CD4-positive, alpha-beta T cell treated with Interleukin-6 for 4 hours (primary cell): ENCODE data around the gene FNBP1.

Experiments used
- DNase-seq: peaks from one replicate; pipeline ENCODE4 v3.0.0-alpha.2; 2020; ENCODE audit warnings: mixed read lengths

FNBP1 gene

DNA sequence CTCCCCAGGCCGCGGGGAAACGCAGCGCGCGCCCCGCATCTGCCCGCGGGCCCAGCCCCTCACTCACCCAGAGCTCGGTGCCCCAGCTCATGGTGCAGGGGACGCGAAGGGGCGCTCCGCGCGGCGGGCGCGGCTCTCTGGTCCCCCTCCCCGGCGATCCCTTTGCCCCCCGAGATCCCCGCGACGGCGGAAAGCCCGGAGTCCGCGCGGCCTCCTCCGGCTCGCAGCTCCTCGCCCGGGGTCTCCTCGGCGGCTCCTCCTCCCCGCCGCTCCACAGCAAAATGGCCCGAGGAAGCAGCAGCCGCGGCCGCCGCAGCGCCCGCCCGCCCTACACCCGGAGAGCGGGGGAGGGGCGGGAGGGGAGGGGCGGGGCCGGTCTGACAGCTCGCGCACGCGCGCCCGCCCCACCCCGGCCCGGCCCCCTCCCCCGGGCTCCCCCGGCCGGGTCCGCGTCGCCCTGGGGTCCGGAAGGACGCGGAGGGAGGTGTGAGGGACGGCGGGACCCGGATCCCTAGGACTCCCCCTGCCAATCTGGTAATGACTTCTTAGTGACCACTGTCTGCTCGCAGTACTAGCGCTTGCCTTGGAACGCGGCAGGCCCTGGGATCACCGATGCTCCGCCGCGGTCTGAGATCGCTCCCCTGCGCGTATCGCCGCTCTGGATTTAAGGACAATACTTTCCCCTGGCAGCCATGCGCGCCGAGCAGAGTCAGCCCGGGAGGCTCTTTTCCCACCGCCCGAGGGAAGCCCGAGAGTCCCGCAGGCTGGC is at the start of gene FNBP1:
Gene FNBP1 (minus strand): TSS at position 305 of the 769 bp plus-strand sequence. CDS start 214 bp downstream, at position 91.
- peak; percentile 91 for DNase-seq

DNA sequence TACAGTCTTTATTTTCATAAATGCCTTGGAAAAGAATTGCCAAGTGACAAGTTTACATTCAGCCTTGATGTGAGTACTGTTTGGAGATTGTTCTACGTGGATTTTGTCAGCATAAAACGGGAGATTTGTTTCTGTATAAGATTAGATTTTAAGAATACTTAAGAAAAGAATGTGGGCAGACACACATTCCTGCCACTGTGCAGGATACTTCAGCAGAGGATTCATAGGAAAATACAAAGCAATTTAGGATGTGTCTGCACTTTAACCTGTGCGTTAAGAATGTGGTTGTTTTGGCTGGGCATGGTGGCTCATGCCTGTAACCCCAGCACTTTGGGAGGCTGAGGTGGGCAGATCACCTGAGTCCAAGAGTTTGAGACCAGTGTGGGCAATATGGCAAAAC is 47.9 kb upstream of the FNBP1 start:
- DNase-seq, result no peak

DNA sequence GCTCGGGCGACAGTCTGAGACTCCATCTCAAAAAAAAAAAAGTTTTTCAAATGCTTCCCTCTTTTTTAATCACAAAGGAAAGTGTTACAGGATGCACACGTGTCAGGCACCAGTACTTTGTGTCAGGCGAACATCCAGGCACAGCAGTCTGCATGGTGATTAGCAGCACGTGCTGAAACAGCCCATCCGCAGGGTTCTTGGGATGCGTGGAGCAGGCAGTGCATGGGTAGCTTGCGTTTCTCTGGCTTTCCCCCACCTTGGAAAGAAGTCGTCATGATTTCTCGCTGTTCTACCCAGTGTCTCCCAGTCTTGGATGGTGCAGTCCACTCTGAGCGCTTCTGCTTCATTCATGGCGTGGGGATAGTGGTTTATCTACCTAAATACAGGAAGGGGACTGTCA is 46.2 kb upstream of the FNBP1 start:
- DNase-seq, result no peak

DNA sequence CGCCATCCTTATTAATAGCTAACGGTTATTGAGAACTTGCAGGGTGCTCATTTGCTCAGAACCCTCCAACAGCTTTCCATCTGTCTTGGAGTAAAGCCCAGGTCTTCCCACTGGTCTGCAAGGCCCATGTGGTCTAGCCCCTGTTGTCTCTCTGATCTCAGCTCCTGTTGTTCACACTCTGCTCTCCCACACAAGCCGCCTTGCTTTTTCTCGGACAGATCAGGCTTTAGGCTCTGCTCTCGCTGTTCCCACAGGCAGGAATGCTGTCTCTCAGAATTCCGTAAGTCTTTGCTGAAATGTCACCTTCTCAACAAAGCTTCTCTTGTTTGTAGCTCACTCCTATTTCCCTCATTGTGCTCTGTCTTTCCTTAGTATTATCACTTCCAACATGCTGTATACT is 45.1 kb upstream of the FNBP1 start:
- no peak for DNase-seq

DNA sequence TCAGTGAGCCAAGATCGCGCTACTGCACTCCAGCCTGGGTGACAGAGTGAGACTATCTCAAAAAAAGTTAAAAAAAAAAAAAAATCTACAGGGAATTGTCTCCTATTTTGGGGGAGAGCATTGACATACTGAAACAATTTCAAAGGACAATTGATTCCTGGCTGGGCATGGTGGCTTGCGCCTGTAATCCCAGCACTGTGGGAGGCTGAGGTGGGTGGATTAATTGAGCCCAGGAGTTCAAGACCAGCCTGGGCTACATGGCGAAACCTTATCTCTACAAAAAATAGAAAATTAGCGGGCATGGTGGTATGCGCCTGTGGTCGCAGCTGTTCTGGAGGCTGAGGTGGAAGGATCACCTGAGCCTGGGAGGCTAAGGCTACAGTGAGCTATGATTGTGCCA is 41.3 kb upstream of the FNBP1 start:
- DNase-seq, result no peak

DNA sequence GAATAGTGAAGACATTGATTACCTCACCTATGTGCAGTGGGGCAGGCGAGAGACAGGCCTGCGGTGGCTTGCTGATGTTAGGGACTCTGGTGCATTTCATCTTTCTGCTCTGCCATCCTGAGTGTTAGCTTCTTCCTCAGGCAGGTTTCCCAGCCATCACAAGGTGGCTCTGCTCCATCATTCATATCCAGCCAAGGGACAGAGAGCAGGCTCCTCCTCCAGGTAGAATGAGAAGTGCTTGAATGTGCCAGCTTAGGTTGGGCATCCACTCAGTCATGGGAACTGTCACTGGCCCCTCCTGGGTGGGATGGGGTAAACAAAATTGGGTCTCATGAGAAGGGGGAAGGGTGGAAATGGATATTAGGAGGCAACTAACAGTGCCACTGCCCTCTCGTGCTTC is 35.6 kb upstream of the FNBP1 start:
- no peak for DNase-seq

DNA sequence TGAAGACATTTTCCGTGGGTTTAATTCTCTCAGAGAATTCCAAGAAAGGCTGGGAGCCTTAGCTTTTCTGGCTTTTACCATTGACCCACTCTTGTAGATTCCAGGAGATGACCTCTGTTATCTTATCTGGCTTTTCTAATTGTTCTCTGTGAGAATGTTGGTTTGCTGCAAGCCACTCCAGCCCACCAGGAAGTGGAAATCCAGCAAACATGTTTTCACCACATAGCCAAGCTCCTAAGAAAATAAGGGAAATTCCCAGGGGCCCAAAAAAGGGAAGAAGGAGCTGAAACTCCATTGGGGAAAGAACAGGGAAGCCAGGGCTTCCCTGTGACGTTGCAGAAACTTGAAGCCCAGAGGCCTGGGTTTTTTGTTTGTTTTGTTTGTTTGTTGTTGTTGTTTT is 30.4 kb upstream of the FNBP1 start:
- no peak for DNase-seq

DNA sequence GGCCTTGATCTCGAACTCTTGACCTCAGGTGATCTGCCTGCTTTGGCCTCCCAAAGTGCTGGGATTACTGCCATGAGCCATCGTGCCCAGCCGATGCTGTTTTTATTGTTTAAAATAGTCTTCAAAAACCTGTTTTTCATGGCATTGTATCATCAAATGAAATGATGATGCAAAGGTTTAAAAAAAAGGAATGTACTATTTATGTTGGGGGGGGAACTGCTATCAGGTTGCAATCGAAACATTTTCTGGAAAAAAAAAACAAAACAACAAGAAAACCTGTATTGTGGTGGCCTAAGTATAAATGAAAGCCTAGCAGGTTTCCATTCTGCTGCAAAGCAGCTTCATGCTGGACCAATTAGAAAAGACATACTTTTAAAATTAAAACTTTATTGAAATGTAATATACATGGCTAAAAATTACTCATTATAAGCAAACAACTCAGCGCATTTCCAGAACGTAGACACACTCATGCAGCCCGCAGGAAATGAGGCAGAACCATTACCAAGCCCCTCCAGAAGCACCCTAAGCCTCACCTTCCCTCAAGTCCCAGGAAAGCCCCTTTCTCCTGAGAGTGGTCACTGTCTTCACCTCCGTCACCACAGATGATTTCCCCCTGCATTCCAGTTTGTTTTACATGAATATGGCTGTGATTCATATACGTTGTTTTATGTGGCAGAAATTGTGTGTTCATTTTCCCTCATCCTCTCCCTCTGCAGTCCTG is 29.7 kb upstream of the FNBP1 start:
- no peak for DNase-seq

DNA sequence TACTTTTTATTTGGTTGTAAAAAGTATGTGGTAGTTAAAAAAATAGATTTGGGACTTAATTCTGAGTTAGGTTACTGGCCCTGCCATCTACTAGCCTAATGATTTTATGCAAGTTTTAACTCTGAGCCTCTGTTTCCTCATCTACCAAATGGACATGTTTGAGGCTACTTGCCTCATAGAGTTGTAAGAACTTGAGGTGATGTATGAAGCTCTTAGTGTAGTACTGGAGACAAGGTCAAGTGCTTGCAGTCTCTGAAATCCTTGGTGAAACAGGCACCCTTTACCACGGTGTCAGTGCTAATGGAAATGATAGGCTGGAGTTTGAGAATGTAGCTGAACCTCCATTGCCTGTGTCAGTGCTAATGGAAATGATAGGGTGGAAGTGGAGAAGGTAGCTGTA is 26.1 kb upstream of the FNBP1 start:
- DNase-seq, result no peak

DNA sequence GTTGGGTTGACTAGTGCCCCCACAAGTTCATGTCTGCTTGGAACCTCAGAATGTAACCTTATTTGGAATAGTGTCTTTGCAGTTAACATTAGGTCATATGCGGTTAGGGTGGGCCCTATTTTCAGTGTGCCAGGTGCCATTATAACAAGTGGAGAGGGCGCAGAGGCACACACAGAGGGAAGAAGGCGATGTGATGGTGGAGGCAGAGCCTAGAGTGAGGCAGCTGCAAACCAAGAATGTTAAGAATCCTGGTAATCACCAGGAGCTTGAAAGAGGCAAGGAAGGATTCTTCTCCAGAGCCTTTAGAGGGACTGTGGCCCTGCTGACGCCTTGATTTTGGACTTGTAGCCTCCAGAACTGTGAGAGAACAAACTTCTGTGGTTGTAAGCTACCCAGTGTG is 21.6 kb upstream of the FNBP1 start:
- DNase-seq, result no peak

DNA sequence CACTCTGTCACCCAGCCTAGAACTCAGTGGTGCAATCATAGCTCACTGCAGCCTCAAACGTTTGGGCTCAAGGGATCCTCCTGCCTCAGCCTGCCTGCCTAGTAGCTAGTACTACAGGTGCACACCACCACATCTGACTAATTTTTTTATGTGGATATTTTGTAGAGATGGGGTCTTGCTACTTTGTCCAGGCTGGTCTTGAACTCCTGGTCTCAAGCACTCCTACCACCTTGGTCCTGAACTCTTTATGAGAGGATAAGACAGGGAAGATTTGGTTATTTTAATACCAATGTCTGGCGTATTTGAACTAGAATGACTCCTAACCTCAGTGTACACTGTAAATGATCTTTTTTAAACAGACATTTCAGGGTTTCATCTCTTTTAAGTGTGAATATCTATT is 19.8 kb upstream of the FNBP1 start:
- no peak for DNase-seq

DNA sequence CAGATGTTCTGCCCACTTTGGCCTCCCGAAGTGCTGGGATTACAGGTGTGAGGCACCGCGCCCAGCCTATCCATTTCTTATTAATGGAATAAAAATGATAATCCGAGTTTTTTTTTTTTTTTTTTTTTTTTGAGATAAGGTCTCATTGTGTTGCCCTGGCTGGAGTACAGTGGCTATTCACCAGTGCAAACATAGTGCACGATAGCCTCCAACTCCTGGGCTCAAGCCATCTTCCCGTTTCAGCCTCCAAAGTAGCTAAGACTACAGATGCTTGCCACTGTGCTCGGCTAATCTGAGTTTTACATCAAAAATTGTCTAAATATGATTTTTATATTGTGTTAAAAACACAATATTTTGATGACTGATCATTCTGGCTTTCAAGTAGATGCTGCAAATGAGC is 17.3 kb upstream of the FNBP1 start:
- DNase-seq, result no peak

DNA sequence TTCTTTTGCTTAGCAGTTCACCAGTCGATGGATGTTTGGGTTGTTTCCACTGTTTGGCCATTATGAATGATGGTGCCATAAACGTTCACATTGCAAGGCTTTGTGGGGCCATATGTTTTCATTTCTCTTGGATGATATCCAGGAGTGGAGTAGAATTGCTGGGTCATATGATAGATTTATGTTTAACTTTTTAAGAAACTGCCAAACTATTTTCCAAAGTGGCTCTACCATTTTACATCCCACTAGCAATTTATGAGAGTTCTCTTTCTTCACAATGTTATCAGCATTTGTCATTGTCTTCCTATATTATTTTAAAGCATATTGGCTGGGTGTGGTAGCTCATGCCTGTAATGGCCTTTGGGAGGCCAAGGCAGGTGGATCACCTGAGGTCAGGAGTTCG is 15.9 kb upstream of the FNBP1 start:
- no peak for DNase-seq

DNA sequence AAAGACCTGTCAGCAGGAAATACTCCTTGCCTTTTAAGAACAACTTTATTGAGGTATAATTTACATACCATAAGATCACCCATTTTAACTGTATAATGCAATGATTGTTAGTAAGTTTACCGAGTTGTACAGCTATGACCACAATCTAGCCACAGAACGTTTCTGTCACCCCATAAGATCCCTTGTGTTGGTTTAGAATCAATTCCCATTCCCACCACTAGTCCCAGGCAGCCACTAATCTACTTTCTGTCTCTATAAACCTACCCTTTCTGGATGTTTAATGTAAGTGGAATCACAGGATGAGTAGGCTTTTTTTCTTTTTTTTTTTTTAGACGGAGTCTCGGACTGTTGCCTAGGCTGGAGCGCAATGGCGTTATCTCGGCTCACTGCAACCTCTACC is 15.2 kb upstream of the FNBP1 start:
- no peak for DNase-seq

DNA sequence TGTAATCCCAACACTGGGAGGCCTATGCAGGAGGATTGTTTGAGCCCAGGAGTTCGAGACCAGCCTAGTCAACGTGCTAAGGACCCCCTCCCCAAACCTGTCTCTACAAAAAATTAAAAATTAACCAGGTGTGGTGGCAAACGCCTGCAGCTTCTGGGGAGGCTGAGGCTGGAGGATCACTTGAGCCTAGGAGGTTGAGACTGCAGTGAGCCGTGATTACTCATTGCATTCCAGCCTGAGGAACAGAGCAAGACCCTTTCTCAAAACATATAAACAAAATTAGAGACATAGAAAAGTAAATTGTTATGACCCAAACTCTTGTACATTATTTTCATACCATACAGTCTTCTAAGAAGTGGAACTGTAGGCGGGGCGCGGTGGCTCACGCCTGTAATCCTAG is 11.8 kb upstream of the FNBP1 start:
- DNase-seq, result no peak

DNA sequence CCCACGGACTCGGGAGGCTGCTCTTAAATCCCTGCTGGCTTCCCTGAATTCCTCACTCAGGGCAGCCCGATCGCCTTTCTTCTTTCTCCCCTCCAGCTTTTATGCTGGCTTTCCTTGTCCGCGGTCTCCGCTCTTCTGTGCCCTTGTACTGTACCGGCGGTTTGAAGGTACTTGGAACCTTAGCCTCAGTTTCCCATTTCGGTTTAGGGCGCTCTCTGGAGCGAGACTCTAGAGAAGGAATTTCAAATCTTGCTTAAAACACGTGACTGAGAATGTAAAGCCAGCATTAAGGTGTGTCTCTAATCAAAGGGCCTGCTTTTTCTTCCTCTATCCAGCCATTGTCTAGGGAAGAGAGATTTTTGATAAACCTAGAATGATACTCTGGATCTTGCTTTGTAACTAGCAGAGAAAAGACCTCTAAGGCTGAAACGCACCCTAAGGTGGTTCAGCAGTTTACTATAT is 11.4 kb upstream of the FNBP1 start:
- no peak for DNase-seq

DNA sequence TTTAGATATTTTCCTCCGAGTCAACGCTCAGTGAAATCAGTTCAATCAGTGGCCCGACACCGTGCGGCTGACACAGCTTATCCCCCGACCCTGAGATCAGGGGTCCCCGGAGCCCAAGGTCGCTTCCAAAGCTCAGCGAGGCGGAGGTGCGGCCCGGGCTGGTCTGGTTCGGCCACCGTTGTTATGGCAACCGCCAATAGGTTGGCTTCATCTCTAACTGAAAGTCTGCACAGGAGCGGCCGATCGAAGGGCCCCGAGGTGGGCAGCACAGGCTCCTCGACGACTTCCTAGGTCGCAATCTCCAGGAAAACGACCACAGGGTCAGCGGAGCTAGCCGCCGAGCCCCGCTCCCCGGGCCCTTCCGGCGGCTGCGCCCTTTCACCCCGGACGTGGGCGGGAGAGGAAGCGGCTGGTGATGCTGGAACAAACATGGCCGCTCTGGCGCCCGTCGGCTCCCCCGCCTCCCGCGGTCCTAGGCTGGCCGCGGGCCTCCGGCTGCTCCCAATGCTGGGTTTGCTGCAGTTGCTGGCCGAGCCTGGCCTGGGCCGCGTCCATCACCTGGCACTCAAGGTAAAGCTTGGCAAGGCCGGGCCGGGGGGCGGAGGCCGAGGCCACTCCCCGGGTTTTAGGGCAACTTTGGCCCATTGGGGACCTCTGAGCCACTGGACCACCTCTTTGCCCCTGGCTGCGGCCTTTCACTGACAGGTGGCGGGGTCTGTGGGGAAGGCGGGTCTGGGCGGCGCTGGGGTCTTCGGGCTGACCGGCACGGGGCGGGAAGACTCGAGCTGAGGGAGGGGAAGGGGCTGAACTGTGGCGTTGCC is 10.7 kb upstream of the FNBP1 start, which contains the start of gene GPR107:
Gene GPR107 (plus strand): TSS at position 403 of the 821 bp plus-strand sequence. CDS start 27 bp downstream, at position 430.
- DNase-seq, result peak; percentile 76

DNA sequence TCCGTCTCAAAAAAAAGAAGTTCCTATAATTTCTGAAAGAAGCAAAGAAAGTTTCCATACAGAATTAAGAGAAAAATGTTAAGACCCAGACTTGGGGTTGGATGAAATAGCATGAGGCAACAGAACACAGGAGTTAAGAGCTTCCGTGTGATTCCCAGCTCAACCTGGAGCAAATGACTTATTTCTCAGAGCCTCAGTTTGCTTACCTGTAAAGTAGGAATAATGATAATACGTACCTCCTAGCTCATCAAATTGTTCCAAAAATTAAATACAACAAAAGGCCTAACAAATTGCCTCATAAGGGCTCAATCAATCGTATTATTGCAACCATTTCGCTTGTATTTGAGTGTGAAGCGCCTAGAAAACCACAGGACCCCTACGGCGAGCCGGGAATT is 10.1 kb upstream of the FNBP1 start:
- DNase-seq, result no peak

DNA sequence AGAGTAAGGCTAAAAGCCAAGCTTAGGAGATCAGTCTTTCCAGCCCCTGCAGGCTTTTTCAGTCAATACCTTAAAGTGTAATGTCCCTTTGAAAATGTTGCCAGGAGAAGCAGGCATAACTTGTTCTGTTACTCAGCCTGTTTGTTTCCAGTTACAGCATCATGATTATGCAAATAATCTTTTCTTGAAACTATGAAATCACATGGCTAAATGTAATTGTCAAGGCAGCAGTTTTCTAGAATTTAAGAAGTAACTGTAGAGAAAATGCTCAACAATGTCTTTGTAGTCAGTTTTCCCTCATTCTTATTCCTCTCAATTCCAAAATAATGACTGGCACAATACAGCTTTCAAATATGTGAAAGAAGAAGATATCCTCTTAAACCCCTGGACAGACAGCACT is 8.9 kb upstream of the FNBP1 start:
- no peak for DNase-seq

DNA sequence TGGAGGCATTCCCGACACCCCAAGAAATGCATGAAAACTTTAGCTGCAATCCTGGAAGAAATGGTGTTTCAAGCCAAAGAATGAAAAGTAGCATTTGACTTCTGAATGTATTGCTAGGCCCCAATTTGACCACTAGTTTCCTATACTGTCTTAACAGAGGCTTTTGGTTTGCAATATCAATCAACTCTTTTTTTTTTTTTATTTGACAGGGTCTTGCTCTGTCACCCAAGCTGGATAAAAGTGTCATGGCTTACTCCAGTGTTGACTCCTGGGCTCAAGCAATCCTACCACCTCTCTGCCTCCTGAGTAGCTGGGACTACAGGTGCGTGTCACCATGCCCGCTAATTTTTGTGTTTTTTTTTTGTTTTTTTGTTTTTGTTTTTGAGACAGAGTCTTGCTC is 7.5 kb upstream of the FNBP1 start:
- DNase-seq, result no peak

DNA sequence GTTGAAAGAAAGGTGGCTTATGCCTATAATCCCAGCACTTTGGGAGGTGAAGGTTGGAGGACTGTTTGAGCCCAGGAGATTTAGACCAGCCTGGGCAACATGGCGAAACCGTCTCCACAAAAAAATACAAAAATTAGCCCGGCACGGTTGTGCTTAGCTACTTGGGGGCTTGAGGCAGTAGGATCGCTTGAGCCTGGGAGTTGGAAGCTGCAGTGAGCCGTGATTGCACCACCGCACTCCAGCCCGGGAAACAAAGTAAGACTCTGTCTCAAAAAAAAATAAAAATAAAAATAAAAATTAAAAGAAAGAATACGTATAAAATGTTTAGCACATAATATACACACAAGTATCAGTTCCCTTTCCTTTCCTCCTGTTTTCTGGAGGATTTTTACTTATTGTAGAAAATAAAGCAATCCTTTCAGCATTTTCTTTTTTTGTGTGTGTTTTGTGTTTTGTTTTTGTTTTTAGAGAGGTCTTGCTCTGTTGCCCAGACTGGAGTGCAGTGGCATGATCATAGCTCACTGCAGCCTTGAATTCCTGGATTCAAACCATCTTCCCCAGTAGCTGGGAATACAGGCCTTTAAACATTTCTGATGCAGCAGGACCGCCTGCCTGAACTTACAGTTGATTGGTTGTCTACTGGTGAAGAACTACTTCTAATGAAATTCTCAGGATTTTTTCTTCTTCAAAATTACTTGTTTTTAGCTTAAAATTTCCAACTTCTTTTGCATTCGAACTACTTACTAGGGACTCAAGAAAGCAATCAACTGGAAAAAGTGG is 6.6 kb upstream of the FNBP1 start:
- DNase-seq, result no peak

DNA sequence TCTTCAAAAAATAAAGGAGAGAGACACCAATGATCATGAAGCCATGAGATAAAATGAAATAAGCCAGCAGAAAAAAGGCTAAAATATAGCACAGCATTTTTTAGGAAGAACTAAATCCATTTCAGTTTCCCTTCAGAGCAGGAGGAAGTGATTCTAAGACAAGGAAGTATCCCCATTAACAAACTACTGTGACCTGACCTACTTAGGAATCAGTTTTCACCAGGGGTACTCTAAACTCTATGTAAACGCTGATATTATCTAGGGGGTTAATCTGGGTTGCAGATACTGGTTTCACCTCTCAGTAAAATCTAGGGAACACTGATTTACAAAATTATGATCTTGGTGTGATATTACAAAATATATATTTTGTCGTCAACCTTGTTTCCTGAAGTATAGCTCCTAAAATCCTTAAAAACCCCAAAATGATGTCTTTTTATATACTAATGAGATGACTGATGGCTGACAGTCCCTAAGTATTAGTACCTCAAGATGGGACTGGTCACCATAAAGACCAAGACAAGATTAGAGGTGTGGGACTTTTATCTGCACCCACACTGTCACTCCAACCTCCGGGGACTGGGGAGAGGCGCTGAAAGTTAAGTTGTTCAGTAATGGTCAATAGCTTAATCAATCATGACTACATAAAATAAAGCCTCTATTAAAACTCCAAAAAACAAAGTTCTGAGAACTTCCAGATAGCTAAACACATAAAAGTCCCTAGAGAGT is 2.9 kb upstream of the FNBP1 start:
- DNase-seq, result no peak
